PC-9 (cell line): ENCODE data around the gene CCL4.

Experiments
- EZH2 ChIP-seq: fragments of 200-600 bp; sonication (generic); IDR thresholded peaks from 2 replicates; pipeline ENCODE4 v1.8.0; 2017; ENCODE audit warnings: antibody characterized with exemption, low read depth
- TF ChIP-seq, protein P1 (sequence below): fragments of 200-600 bp; sonication (generic); conservative IDR thresholded peaks from 2 replicates; pipeline ENCODE4 v1.6.1; 2017; ENCODE audit warnings: mixed run types, antibody characterized with exemption, mild to moderate bottlenecking, moderate library complexity

DNA sequence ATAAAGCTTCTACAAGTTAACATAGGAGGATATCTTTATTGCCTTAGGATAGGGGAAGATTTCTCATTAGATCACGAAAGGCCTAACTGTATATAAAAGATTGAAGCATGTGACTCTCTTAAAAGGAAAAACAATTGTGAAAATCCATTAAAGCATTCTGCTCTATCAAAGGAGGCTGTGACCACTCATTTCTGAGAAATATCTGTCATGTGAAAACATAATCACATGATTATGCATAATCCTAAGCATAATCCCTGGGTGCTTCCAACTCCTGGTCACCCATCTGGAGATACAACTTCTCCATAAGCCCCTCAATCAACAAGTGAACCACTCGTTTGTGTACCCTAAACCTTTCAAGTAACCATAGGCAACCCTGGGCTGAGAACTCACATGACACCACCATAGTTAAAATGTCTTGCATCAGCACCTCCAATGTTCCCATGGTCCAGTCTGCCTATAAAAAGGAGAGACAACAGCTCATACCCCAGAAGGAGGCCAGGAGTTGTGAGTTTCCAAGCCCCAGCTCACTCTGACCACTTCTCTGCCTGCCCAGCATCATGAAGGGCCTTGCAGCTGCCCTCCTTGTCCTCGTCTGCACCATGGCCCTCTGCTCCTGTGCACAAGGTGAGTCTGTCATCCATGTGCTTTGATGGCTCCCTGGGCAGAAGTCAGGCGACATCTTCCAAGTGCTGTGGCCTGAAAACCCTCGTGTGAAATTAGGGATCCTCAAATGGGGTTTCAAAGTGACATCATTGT lies 39.7 kb upstream of the CCL4 start, which contains the start of gene CCL18:
- TF ChIP-seq, protein P1, sequence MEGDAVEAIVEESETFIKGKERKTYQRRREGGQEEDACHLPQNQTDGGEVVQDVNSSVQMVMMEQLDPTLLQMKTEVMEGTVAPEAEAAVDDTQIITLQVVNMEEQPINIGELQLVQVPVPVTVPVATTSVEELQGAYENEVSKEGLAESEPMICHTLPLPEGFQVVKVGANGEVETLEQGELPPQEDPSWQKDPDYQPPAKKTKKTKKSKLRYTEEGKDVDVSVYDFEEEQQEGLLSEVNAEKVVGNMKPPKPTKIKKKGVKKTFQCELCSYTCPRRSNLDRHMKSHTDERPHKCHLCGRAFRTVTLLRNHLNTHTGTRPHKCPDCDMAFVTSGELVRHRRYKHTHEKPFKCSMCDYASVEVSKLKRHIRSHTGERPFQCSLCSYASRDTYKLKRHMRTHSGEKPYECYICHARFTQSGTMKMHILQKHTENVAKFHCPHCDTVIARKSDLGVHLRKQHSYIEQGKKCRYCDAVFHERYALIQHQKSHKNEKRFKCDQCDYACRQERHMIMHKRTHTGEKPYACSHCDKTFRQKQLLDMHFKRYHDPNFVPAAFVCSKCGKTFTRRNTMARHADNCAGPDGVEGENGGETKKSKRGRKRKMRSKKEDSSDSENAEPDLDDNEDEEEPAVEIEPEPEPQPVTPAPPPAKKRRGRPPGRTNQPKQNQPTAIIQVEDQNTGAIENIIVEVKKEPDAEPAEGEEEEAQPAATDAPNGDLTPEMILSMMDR, result no peak
- TF ChIP-seq EZH2, result no peak
